Tibial nerve (tissue), 4 donors: Measurements from ENCODE around the gene AVEN. TPM values are rescaled to one million over a fixed set of nuclear protein-coding genes. Genes with fewer than 3 reads are reported as not detected.

Experiments
- DNase-seq, 2 donors: peaks; one replicate each; pipeline ENCODE4 v3.0.0-alpha.2; 2019; ENCODE audit warnings: low spot score in 2 of 2
- H3K27ac ChIP-seq, 4 donors: fragments of 200-600 bp; sonication (generic) in 3 of 4; one replicate each; pipeline ENCODE4 v1.5.1; 2017 to 2019; ENCODE audit warnings: mild to moderate bottlenecking in 1 of 4
- H3K27me3 ChIP-seq, 2 donors: fragments of 200-600 bp; sonication (generic) in 1 of 2; one replicate each; pipeline versions ENCODE4 v1.5.1 to v1.6.0; 2017 to 2019
- H3K36me3 ChIP-seq, 3 donors: fragments of 200-600 bp; sonication (generic); one replicate each; pipeline ENCODE4 v1.5.1; 2018 to 2019
- H3K4me1 ChIP-seq, 4 donors: fragments of 200-600 bp; sonication (generic) in 3 of 4; one replicate each; pipeline ENCODE4 v1.5.1; 2017 to 2019
- H3K4me3 ChIP-seq, 4 donors: fragments of 200-600 bp; sonication (generic) in 3 of 4; one replicate each; pipeline ENCODE4 v1.5.1; 2017 to 2019; ENCODE audit warnings: mild to moderate bottlenecking in 1 of 4, moderate library complexity in 1 of 4
- H3K9me3 ChIP-seq, 4 donors: fragments of 200-600 bp; sonication (generic) in 3 of 4; one replicate each; pipeline ENCODE4 v1.5.1; 2017 to 2019
- CTCF ChIP-seq, 5 experiments: fragments of 200-600 bp in 3 of 5; fragments of 450-650 bp in 2 of 5; sonication (generic) in 3 of 5; IDR thresholded peaks; one replicate each; pipeline ENCODE4 v1.5.1; 2016 to 2019; ENCODE audit warnings: antibody characterized with exemption in 5 of 5, mild to moderate bottlenecking in 3 of 5, moderate library complexity in 2 of 5
- EP300 ChIP-seq, 2 donors: sonication (generic); formaldehyde crosslinking; IDR thresholded peaks; one replicate each; pipeline ENCODE4 v1.6.1; 2017; ENCODE audit warnings: antibody characterized with exemption in 2 of 2, mild to moderate bottlenecking in 1 of 2
- POLR2A ChIP-seq, 2 donors: fragments of 450-650 bp; IDR thresholded peaks; one replicate each; pipeline ENCODE4 v1.6.1; 2017; ENCODE audit warnings: antibody characterized with exemption in 2 of 2, mild to moderate bottlenecking in 2 of 2, moderate library complexity in 2 of 2
- WGBS, 2 donors: methylation state at CpG; one replicate each; pipeline ENCODE4 v1.1.5; 2018; 5-methylcytosine and 5-hydroxymethylcytosine counted together
- total RNA-seq, 4 donors: library from RNA; depleted of rRNA; stranded (reverse); fragments of >200 nt; gene quantifications; one replicate each; pipeline ENCODE4 v1.1.0, GENCODE V29; 2016

Gene AVEN
- total RNA-seq, 4 donors from 2014 or later: 14.9 to 34.8 (median 25.5) TPM

GRCh38 chr15:34043391-34043790 is 4.4 kb upstream of the AVEN start:
- Histone ChIP-seq H3K4me1 (peaks cover 0 to 12% (median 5%) of the 10 kb centered on the region in 4 donors), H3K9me3 (no peaks in the 10 kb centered on the region), H3K4me3 (no peak overlapping the region), H3K27ac (no peak overlapping the region), H3K36me3 (no peaks in the 10 kb centered on the region), H3K27me3 (no peaks in the 10 kb centered on the region)
- TF ChIP-seq CTCF (IDR thresholded peaks at IDR 0.05): no peak
- no peak for TF ChIP-seq EP300 (IDR thresholded peaks at IDR 0.05)
- no peak for TF ChIP-seq POLR2A (IDR thresholded peaks at IDR 0.05)
- 66 to 71% methylated on average over 1 of the region's 1 CpG for WGBS, 2 donors
- DNase-seq: no peak

GRCh38 chr15:34039790-34040113 is 748 bp upstream of the AVEN start:
- Histone ChIP-seq H3K4me3 (peak overlapping the region in 2 of 4 donors; percentile 62 to 89), H3K4me1 (peaks cover 0 to 18% (median 7%) of the 10 kb centered on the region in 4 donors), H3K27me3 (no peaks in the 10 kb centered on the region), H3K36me3 (no peaks in the 10 kb centered on the region), H3K9me3 (no peaks in the 10 kb centered on the region), H3K27ac (peak overlapping the region in 3 of 4 donors; percentile 89 to 93 (median 90))
- no peak for TF ChIP-seq EP300 (IDR thresholded peaks at IDR 0.05)
- TF ChIP-seq POLR2A (IDR thresholded peaks at IDR 0.05): no peak
- TF ChIP-seq CTCF (IDR thresholded peaks at IDR 0.05): no peak
- no peak for DNase-seq
- WGBS, 2 donors: 59 to 73% methylated on average over 1 of the region's 1 CpG

GRCh38 chr15:34038023-34038870 is 757 bp downstream of the AVEN start:
- H3K36me3 ChIP-seq: no peaks in the 10 kb centered on the region
- DNase-seq: peak; percentile 47 to 58
- TF ChIP-seq CTCF (IDR thresholded peaks at IDR 0.05): peak in 2 of 5 experiments; percentile 10 to 12
- TF ChIP-seq POLR2A (IDR thresholded peaks at IDR 0.05): peak; percentile 56 to 58
- peak in 1 of 2 donors; percentile 51 for TF ChIP-seq EP300 (IDR thresholded peaks at IDR 0.05)
- H3K9me3 ChIP-seq: no peaks in the 10 kb centered on the region
- peak overlapping the region; percentile 89 to 93 (median 90) for H3K27ac ChIP-seq
- H3K4me1 ChIP-seq: peaks cover 0 to 18% (median 7%) of the 10 kb centered on the region in 4 donors
- peak overlapping the region; percentile 62 to 89 (median 80) for H3K4me3 ChIP-seq
- 0% methylated on average over 33 to 60 of the region's 70 CpGs for WGBS, 2 donors
- no peaks in the 10 kb centered on the region for H3K27me3 ChIP-seq

GRCh38 chr15:34031987-34032760 is 6.8 kb downstream of the AVEN start:
- H3K9me3 ChIP-seq: no peaks in the 10 kb centered on the region
- H3K36me3 ChIP-seq: no peaks in the 10 kb centered on the region
- TF ChIP-seq EP300 (IDR thresholded peaks at IDR 0.05): no peak
- TF ChIP-seq CTCF (IDR thresholded peaks at IDR 0.05): no peak
- no peak for TF ChIP-seq POLR2A (IDR thresholded peaks at IDR 0.05)
- no peaks in the 10 kb centered on the region for H3K27me3 ChIP-seq
- WGBS, 2 donors: 82 to 85% methylated on average over 10 of the region's 10 CpGs
- no peak overlapping the region for H3K4me3 ChIP-seq
- no peak for DNase-seq
- H3K4me1 ChIP-seq: no peaks in the 10 kb centered on the region
- H3K27ac ChIP-seq: no peak overlapping the region

- peaks cover 0 to 14% (median 0%) of the 10 kb centered on the region in 4 donors for H3K4me1 ChIP-seq
- WGBS, 2 donors: 40 to 51% methylated on average over 3 of the region's 3 CpGs
Observed at GRCh38 chr15:34027606-34028005, 11.4 kb downstream of the AVEN start.

More at GRCh38 chr15:34027606-34028005, 11.4 kb downstream of the AVEN start:
- Histone ChIP-seq H3K36me3 (no peaks in the 10 kb centered on the region), H3K27me3 (no peaks in the 10 kb centered on the region), H3K9me3 (no peaks in the 10 kb centered on the region), H3K4me3 (no peak overlapping the region), H3K27ac (no peak overlapping the region)
- DNase-seq: no peak
- TF ChIP-seq EP300 (IDR thresholded peaks at IDR 0.05): no peak
- no peak for TF ChIP-seq CTCF (IDR thresholded peaks at IDR 0.05)
